WTC11 (cell line): ENCODE data around the gene NAGLU.

Source experiments
- CREM ChIP-seq: sonication (generic); formaldehyde crosslinking; IDR thresholded peaks from 2 replicates; pipeline ENCODE4 v1.8.1; 2022; ENCODE audit warnings: mild to moderate bottlenecking, missing genetic modification reagents, moderate library complexity
- ETV6 ChIP-seq: sonication (generic); formaldehyde crosslinking; IDR thresholded peaks from 2 replicates; pipeline ENCODE4 v1.8.1; 2022; ENCODE audit warnings: mild to moderate bottlenecking, missing genetic modification reagents
- NFYB ChIP-seq: sonication (generic); formaldehyde crosslinking; conservative IDR thresholded peaks from 2 replicates; pipeline ENCODE4 v1.8.0; 2022; ENCODE audit warnings: low read depth, missing genetic modification reagents
- NR3C1 ChIP-seq: sonication (generic); formaldehyde crosslinking; conservative IDR thresholded peaks from 2 replicates; pipeline ENCODE4 v1.8.1; 2023; ENCODE audit warnings: low read depth, mild to moderate bottlenecking, missing genetic modification reagents
- SMAD4 ChIP-seq: sonication (generic); formaldehyde crosslinking; IDR thresholded peaks from 2 replicates; pipeline ENCODE4 v1.8.0; 2022; ENCODE audit warnings: mild to moderate bottlenecking, missing genetic modification reagents
- TCF7 ChIP-seq: sonication (generic); formaldehyde crosslinking; IDR thresholded peaks from 2 replicates; pipeline ENCODE4 v1.8.0; 2022; ENCODE audit warnings: mild to moderate bottlenecking, low read depth, missing genetic modification reagents, moderate library complexity
- TF ChIP-seq, protein P1 (sequence below): fragments of 200-600 bp; IDR thresholded peaks from 2 replicates; pipeline ENCODE4 v1.8.0; 2022; ENCODE audit warnings: antibody characterized with exemption
- TF ChIP-seq, protein P2 (sequence below): sonication (generic); formaldehyde crosslinking; IDR thresholded peaks from 2 replicates; pipeline ENCODE4 v1.8.1; 2023; ENCODE audit warnings: mild to moderate bottlenecking, missing genetic modification reagents, moderate library complexity
- TF ChIP-seq, protein P3 (sequence below): sonication (generic); formaldehyde crosslinking; conservative IDR thresholded peaks from 2 replicates; pipeline ENCODE4 v1.8.1; 2023; ENCODE audit warnings: mild to moderate bottlenecking, low read depth, missing genetic modification reagents, moderate library complexity

DNA sequence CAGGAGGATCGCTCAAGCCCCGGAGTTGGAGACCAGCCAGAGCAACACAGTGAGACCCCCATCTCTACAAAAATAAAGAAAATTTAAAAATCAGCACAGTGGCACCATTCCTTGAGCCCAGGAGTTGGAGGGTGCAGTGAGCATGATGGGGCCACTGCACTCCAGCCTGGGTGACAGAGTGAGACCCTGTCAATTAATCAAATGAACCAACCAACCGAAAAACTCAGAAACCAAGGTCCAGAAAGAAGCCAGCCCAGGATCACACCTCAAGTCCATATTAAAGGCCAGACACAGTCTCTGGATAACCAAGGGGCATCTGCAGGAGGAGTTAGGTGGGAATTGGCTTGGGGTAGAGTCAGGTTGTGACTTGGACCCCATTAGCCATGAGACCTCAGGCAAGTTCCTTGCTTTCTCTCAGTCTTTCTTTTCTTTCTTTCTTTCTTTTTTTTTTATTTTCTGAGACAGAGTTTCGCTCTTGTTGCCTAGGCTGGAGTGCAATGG lies 19.1 kb downstream of the NAGLU start:
- TF ChIP-seq CREM (CRISPR knock-in tag): no peak
- no peak for TF ChIP-seq NFYB (CRISPR knock-in tag)
- TF ChIP-seq, protein P1, sequence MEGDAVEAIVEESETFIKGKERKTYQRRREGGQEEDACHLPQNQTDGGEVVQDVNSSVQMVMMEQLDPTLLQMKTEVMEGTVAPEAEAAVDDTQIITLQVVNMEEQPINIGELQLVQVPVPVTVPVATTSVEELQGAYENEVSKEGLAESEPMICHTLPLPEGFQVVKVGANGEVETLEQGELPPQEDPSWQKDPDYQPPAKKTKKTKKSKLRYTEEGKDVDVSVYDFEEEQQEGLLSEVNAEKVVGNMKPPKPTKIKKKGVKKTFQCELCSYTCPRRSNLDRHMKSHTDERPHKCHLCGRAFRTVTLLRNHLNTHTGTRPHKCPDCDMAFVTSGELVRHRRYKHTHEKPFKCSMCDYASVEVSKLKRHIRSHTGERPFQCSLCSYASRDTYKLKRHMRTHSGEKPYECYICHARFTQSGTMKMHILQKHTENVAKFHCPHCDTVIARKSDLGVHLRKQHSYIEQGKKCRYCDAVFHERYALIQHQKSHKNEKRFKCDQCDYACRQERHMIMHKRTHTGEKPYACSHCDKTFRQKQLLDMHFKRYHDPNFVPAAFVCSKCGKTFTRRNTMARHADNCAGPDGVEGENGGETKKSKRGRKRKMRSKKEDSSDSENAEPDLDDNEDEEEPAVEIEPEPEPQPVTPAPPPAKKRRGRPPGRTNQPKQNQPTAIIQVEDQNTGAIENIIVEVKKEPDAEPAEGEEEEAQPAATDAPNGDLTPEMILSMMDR: no peak
- TF ChIP-seq ETV6: no peak
- TF ChIP-seq NR3C1 (CRISPR knock-in tag): no peak
- TF ChIP-seq, protein P2, sequence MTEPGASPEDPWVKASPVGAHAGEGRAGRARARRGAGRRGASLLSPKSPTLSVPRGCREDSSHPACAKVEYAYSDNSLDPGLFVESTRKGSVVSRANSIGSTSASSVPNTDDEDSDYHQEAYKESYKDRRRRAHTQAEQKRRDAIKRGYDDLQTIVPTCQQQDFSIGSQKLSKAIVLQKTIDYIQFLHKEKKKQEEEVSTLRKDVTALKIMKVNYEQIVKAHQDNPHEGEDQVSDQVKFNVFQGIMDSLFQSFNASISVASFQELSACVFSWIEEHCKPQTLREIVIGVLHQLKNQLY (CRISPR knock-in tag): no peak
- TF ChIP-seq, protein P3, sequence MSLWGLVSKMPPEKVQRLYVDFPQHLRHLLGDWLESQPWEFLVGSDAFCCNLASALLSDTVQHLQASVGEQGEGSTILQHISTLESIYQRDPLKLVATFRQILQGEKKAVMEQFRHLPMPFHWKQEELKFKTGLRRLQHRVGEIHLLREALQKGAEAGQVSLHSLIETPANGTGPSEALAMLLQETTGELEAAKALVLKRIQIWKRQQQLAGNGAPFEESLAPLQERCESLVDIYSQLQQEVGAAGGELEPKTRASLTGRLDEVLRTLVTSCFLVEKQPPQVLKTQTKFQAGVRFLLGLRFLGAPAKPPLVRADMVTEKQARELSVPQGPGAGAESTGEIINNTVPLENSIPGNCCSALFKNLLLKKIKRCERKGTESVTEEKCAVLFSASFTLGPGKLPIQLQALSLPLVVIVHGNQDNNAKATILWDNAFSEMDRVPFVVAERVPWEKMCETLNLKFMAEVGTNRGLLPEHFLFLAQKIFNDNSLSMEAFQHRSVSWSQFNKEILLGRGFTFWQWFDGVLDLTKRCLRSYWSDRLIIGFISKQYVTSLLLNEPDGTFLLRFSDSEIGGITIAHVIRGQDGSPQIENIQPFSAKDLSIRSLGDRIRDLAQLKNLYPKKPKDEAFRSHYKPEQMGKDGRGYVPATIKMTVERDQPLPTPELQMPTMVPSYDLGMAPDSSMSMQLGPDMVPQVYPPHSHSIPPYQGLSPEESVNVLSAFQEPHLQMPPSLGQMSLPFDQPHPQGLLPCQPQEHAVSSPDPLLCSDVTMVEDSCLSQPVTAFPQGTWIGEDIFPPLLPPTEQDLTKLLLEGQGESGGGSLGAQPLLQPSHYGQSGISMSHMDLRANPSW (CRISPR knock-in tag): no peak
- TF ChIP-seq TCF7 (CRISPR knock-in tag): no peak
- no peak for TF ChIP-seq SMAD4 (CRISPR knock-in tag)
